ENCODE results near the gene SAXO1.
"Not testable (repeated sequence)": the region's sequence is repeated elsewhere in the genome, so short reads cannot be mapped to it uniquely, and the experiment has no call there.

SAXO1 gene

DNA sequence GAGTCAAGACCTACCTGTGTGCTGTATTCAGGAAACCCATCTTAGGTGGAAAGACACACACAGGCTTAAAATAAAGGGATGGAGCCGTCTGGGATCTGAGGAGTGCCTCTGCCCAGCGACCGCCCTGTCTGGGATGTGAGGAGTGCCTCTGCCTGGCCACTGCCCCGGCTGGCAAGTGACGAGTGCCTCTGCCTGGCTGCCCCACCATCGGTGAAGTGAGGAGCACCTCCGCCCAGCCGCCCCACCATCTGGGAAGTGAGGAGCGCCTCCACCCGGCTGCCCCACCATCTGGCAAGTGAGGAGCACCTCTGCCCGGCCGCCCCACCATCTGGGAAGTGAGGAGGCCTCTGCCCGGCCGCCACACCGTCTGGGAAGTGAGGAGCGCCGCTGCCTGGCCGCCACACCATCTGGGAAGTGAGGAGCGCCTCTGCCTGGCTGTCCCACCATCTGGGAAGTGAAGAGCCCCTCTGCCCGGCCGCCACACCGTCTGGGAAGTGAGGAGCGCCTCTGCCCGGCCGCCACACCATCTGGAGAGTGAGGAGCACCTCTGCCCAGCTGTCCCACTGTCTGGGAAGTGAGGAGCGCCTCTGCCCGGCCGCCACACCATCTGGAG is 33.7 kb downstream of the SAXO1 start:
- no peak for DNase-seq

DNA sequence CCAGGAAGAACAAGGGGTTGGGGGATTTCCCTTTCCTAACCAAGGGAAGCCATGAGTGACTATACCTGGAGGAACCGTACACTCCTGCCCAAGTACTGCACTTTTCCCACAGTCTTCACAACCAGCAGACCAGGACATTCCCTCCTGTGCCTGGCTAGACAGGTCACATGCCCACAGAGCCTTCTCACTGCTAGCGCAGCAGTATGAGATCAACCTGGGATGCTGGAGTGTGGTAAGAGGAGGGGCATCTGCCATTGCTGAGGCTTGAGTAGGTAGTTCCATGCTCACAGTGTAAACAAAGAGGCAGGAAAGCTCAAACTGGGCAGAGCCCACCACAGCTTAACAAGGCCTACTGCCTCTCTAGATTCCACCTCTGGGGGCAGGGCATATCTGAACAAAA is 35.9 kb downstream of the SAXO1 start:
- DNase-seq: no peak

DNA sequence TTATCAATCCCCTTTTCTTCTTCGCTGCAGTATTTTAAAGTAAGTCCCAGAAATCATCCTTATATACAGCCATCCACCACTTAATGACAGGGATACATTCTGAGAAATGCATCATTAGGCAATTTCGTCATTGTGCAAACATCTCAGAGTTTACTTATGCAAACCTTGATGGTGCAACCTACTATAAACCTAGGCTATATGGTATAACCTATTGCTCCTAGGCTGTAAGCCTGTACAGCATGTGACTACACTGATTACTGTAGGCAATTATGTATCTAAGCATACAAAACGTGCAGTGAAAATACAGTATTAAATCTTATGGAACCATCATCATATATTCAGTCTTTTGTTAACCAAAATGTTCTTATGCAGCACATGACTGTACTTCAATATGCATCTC is 36.8 kb downstream of the SAXO1 start:
- DNase-seq: peak in 1 of 2 donors; percentile 36

DNA sequence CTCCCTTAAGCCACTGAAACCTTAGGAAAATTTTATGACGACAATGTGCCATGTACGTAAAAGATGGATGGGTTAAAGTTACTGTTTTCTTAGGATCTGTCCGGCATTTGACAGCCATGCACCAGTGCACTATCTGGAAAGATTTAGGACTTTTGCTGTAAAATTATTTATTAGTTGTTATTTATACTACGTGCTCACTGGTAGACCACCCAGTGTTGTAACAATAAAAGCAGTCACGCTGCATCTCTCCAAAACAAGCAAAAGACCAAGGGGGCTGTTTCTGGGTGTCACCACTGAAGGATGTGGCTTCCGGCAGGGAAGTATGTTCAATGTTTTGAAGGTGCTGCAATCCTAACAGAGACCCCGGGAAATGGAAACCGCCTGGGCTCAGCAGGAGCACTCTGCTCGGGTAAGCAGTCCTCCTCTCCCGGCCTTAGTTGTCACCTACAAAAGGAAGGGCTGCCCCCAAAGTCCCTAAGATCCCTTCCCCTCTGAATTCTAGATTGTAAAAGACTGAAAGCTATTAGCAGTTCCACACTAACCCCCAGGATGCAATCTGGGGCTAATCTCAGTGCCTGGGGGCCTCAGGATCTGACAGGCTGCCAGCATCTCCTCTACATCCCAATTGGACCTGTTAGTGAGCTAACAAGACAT is 38.6 kb downstream of the SAXO1 start:
- no peak for DNase-seq

DNA sequence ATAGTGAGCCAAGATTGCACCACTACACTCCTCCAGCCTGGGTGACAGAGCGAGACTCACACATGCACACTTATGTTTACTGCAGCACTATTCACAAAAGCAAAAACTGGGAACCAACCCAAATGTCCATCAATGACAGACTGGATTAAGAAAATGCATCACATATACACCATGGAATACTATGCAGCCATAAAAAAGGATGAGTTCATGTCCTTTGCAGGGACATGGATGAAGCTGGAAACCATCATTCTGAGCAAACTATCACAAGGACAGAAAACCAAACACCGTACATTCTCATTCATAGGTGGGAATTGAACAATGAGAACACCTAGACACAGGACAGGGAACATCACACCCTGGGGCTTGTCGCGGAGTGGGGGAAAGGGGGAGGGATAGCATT is 41.8 kb downstream of the SAXO1 start:
- DNase-seq: not testable (repeated sequence)

DNA sequence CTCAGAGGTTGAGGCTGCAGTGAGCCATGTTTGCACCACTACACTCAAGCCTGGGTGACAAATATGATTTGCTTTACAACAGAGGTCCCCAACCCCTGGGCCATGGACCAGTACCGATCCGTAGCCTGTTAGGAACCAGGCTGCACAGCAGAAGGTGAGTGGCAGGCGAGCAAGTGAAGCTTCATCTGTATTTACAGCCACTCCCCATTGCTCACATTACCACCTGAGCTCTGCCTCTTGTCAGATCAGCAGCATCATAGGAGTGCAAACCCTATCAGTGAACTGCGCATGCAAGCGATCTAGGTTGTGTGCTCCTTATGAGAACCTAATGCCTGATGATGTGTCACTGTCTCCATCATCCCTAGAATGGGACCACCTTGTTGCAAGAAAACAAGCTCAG is 42.5 kb downstream of the SAXO1 start:
- DNase-seq: no peak

DNA sequence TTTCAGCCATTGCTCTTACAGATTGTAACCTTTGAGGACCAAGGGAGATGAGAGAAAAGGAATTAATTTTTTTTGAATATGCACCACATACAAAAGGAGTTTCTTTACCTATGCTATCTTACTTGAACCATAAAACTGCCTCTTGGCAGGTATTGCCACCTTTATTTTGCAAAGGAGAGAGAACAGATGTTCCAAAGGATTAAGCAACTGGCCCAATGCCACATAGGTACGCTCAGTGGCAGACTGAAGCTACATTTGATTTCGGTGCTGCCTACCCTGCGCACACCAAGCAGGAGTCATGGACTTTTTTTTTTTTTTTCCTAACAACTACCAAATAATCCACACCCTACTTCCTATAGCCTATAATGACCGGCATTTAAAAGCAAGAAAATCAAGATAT is 43.1 kb downstream of the SAXO1 start:
- DNase-seq: no peak

DNA sequence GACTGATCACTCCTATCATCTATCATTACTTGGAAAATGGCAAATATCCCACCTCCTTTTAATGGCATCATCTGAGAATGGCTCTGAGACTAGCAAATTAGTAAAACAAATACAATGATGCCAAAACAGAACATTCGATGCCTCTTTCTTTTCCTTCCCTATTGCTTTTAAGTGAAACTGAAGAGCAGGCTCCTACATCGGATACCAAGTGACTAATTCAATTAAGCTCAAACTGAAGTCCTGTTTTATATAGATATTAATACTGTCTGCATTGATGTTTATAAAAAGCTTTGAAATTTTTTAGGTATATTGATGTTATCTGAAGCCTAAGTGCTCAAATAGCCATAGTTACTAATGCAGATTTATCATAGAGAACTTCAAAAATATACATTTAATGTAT is 43.9 kb downstream of the SAXO1 start:
- no peak for DNase-seq

DNA sequence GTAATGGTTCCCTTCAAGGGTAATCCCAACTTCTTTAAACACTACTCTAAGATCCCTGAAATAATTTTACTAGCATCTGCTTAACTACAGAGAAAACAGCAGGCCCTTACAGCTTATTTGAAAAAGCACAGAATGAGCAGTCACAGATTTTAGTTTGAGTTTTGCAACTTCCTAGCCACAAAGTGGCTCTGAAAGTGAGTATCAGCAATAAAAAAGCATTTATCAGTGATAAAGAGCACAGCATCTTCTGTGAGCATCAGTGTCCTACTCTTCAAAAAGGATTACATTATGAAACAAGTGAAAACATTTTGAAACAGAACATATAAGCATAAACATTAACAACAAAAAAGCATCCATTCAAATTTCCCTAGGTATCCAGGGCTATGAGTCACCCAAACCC is 45.0 kb downstream of the SAXO1 start:
- DNase-seq: no peak

DNA sequence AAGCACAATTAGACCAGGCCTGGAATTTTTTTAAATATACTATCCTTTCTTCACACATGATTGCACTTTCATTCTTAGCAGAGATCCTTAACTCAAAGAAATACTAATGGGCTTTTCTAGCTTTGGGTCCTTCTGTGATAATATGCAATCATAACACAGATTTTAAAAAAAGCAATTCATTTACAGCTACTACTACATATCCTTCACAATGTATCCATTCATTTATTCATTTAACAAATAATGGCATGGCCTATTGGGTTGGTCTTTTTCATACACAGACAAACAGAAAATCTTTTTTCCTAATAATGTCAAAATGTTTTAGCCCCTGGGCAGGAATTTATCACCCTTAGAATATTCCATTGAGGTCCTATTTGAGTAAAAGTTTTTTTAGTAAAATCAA is 47.0 kb downstream of the SAXO1 start:
- DNase-seq: no peak

DNA sequence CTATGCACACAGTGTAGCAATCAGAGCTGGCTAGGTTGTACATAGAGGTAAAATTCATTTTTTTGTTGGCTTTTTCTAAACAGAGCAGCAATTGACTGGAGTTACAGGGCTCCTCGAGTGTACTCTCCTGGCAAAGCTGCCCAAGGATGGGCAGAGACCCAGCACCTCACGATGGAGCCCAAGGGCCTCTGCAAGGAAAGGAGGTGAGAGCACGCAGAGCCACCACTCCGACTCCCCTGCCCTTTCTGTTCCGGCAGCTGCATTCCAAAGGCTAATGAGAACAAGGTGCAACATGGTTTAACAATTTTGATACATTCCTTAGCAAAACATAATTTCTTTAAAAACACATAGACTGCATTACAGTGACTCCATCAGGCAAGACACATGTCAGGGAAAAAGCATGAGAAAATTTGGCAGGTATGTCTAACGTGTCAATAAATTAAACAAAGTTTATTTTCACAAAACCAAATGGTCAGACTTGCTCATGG is 47.5 kb downstream of the SAXO1 start:
- no peak for DNase-seq

DNA sequence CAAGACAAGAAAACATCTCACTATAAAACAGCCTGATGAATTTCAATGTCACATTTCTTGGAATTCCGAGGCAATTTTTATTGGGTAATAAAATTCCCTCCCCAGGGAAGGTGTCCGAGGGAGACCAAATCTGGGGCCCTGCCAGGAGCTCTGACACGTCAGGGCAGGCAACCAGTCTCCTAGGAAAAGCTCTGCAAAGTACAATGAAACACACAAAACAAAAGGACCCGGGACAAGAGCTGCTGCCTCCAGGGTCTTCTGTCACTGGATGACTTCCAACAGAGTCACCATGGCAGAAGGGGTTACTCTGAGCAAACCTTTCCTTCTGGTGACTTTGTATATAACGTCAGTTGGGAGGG is 50.8 kb downstream of the SAXO1 start:
- DNase-seq: no peak

DNA sequence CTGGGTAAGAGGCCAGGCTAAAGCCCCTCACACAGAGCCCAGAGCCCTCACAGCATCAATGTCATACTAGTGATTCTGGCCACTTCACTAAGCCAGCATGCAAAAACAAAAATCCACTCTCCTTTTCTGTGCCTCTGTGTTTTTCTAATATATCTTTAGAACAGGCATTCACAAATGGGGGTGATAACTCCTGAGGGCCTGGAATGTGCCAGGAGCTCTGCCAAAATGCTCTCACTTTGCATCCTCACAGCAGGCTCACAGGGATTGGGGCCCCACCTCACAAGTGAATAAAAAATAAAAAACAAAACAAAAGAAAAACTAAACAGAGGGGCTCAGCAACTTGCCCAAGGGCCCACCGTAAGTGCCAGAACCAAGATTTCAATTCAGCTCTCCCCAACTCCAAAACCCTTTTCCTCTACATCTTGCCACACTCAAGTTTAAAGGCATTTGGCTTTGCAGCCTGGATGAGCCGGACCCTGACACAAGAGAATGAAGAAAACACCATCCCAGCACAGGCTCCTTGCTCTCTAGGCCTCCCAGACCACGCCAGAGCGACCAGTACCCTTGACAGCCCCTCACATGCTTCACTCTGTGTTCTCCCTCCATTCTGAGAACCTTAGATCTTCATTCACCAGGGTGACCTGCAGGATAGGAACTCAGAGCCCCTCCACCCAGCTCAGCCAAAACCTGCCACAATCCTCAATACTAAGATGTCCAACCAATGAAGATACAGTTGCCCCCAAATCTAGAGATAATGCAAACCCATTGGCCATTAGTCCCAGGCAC is 51.3 kb downstream of the SAXO1 start:
- no peak for DNase-seq

DNA sequence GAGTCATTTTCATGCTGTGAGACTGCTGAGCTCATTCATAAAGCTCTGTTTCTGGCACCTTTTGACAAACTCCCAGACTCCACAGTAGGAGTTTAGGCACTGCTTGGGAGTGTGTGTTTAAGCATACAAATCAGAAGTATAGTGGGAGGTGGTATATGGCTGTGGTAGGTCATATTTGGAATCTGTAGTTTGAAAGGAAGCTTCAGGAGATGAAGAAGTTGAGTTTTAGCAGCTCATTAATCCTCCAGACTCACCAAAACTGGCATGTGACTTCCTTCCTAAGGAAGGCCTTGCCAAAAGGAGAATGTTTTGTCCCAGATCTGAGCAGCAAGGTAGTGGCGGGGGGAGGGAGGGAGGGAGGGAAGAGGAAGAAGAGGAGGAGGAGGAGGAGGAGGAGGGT is 52.8 kb downstream of the SAXO1 start:
- no peak for DNase-seq

DNA sequence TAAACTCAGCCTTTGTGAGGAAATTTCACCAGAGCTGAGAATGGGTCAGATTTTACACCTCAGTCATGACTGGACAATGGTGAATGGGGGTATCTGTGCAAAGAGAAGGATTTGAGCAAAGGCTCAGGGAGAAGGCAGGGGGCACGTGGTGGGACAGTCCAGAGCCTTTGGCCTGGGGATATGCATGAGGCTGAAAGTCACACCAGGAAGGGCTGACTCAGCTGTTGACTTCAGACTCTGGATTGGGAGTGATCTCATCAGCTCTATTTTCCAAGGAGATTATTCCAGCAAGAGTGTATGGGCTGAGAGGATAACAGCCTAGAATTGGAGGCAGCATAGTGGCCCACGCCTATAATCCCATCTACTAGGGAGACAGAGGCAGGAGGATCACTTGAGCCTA is 53.6 kb downstream of the SAXO1 start:
- no peak for DNase-seq

DNA sequence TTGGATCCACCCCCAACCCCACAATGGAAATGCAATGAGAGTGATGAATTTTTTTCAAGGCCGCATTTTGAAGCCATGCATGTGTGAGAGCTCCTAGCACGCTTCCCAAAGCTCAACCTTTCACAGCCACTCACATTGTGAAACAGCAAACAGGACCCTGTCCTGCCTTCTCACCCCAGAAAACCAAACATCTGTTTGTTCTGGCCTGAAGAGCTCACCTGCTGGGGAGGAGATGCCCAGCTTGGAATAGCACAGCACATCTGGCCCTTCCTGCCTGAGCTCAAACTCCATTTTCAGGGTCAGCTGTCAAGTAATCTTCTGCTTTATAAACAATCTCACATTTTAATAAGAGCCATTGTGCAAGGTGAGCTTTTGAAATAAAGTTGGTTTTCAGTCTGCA is 54.8 kb downstream of the SAXO1 start:
- DNase-seq: no peak

DNA sequence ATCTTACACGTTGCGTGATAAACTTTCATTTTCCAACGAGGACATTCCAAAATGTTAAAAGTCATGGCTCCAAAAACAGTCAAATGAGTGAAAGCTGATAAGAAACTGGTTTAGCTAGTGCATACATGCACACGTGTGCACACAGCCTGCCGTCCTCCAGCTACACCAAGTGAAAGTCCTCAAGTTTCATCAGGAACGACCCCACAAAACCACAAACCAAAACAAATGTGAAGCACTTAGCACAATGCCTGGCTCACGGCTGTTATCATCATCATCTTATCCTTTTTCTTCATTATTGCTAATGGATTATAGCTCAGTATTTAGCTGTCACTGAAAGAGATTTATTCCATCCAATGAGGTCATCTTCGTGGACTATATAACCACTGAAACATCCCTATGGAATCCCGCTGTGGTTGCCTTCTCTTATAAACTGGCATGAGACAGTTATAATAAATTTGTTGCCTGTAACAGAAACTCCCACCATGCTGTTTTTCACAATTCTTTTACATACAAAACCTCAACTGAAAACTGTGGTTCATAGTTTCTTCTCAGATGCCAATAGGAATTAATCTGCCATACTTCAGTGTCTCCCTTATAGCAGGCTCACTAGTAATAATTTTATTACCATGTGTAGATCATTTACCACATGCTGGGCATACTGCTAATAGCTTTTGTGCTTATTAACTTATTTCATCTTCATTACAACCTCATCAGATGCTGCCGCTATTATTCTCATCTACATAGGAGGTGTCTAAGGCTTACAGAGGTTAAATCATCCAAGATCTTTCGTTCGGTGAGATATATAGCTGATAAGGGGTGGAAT is 56.1 kb downstream of the SAXO1 start:
- DNase-seq: no peak

DNA sequence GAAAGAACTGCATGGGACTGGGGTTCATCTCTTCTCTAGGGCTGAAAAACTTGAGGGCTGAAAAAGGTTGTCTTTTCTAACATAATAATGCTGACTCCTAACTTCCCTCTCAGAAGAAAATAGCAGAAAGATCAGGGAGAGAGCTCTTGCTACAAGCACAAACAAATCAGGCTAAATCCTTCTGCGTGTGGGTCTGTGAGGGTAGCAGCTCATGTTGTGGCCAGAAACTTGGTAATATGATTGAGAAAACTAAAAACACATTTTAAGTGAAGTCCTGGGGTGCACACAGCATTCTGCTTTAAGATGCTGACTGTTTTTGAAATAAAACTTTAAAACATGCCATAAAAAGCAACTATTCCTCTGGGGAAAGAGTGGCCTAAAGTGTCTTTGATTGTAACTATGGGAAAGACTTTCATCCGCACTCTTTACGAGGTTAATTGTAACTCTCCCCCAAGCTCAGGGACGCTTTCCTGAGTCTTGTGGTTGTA is 56.7 kb downstream of the SAXO1 start:
- DNase-seq: no peak

DNA sequence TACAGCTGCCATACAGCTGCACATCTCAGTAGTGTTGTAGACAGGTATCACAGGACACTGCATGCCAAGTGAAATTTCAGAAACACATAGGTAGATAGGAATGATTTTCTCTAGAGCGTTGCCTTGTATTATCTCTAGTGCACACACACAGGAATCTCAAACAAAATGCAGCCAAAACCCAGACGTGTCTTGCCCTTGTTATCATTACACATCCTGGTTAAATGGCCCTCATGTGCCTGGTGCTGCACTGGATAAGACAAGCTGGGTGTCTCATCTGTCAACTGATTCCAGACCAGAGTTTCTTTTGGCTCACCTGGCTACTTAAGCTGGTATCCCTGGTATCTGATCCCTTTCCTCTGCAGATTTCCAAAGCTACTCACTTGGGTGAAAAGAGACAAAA is 59.7 kb downstream of the SAXO1 start:
- DNase-seq: no peak

DNA sequence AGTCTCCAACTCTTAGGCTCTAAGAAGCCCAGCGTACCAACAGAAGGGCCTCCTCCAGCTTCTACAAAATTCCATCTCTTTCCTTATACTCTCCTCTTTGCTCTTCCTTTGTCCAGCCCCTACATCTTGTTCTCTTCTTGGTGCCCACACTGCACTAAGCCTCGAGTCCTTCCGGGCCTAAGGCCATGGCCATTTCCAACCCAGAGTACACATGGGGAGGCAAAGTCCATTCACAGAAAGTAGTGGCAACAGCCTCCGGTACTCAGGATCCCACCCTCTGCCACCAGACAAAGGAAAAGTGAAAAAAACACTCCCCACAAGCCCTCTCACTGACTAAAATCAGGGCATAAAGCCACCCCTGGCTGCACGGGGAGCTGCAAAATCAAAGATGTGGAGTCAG is 60.3 kb downstream of the SAXO1 start:
- DNase-seq: no peak

DNA sequence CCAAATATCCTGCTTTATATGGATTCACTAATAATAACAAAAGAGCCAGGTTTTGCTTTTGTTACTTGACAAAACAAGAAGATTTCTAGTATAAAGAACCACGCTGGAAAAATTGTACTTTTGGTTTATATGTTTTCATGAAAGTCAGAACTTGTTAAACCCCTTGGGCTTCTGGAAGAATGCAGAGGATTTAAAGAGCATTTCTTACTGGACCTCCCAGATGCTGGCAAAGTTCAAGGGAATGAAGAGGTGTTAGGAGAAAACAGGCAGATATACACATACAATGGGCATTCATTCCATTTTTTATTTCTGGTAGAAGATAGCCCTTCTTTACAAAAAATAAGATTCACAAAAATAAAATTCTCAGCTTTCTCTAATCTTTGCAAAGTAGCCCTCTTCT is 61.1 kb downstream of the SAXO1 start:
- DNase-seq: no peak

DNA sequence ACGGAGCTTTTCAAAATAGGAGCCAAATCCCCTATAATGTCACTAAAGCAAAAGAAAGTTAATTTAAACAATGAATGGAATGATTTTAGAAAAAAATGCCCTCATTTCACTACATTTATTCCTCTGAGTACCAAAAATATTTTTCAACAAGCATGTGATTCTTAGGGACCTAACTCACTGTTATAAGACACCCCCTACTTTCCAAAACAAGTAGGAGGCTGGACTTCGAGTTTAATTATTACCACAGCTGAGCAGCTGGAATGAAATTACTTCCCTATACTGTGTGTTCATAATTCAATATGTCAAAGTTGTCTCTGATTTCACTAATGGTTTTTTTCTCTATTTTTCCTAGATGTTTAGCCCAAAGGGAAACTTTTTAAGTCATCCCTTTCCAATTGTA is 61.6 kb downstream of the SAXO1 start:
- DNase-seq: no peak

DNA sequence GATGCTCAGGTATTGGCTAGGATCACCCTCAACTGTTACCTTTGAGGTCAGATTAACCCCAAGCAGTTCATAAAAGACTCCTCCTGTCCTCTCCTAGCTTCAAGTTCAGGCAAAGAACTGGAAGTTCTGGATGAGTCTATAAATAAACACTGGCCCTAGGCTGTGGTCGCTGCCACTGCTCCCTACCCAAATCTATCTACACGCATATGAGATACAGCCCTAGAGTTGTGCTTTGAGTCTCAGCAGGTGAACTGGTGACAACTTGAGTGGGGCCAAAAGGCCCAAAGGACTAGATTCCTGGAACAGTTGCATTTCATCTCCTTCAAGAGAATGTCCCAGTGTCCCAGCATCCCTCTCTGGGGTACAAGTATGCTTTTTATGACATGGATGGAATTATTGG is 62.6 kb downstream of the SAXO1 start:
- no peak for DNase-seq
